ENCODE measurements around the gene HADH.

DNA sequence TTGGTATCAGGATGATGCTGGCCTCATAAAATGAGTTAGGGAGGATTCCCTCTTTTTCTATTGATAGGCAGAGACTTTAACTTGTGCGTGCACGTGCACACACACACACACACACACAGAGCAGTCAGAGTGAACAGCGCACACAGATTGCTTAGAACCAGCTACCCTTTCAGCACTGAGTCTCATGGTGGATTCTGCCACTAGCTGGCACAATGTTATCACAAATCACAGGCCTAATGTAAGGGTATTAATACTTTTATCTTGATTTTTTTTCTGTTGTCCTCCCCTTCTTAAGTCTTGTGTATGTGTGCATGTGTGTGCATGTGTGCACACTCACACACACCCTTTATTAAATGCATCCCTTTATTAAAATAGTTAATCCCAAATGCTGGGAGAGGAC lies 53.2 kb downstream of the HADH start:
- TF ChIP-seq SIN3A (IDR thresholded peaks at IDR 0.05; ENCODE audit: borderline replicate concordance, insufficient read depth, low read length) (no peak), TAF1 (IDR thresholded peaks at IDR 0.05; ENCODE audit: borderline replicate concordance, insufficient read depth, low read length) (no peak), POLR2AphosphoS5 (IDR thresholded peaks at IDR 0.05; ENCODE audit: low read depth, low read length) (no peak), FOXP2 (optimal IDR thresholded peaks at IDR 0.05; ENCODE audit: borderline replicate concordance, extremely low read depth, extremely low read length, insufficient read depth) (no peak)
- TF ChIP-seq, protein P1, sequence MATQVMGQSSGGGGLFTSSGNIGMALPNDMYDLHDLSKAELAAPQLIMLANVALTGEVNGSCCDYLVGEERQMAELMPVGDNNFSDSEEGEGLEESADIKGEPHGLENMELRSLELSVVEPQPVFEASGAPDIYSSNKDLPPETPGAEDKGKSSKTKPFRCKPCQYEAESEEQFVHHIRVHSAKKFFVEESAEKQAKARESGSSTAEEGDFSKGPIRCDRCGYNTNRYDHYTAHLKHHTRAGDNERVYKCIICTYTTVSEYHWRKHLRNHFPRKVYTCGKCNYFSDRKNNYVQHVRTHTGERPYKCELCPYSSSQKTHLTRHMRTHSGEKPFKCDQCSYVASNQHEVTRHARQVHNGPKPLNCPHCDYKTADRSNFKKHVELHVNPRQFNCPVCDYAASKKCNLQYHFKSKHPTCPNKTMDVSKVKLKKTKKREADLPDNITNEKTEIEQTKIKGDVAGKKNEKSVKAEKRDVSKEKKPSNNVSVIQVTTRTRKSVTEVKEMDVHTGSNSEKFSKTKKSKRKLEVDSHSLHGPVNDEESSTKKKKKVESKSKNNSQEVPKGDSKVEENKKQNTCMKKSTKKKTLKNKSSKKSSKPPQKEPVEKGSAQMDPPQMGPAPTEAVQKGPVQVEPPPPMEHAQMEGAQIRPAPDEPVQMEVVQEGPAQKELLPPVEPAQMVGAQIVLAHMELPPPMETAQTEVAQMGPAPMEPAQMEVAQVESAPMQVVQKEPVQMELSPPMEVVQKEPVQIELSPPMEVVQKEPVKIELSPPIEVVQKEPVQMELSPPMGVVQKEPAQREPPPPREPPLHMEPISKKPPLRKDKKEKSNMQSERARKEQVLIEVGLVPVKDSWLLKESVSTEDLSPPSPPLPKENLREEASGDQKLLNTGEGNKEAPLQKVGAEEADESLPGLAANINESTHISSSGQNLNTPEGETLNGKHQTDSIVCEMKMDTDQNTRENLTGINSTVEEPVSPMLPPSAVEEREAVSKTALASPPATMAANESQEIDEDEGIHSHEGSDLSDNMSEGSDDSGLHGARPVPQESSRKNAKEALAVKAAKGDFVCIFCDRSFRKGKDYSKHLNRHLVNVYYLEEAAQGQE (IDR thresholded peaks at IDR 0.05; ENCODE audit: insufficient read depth in 1 of 2, low read depth in 2 of 2, low read length in 2 of 2) = no peak
